HL-60/S4 treated with retinoic acid at 250 ng/mL for 4 days and 3 days (cell line): ENCODE results near the gene DMBX1.

Experiments
- in situ Hi-C: fragments of 300-500 bp; cut with MboI; formaldehyde crosslinking; loops from 2 replicates; pipeline ENCODE4 v1.7.0; 2022; ENCODE audit warnings: low sequenced_read_pairs

DMBX1 gene

DNA sequence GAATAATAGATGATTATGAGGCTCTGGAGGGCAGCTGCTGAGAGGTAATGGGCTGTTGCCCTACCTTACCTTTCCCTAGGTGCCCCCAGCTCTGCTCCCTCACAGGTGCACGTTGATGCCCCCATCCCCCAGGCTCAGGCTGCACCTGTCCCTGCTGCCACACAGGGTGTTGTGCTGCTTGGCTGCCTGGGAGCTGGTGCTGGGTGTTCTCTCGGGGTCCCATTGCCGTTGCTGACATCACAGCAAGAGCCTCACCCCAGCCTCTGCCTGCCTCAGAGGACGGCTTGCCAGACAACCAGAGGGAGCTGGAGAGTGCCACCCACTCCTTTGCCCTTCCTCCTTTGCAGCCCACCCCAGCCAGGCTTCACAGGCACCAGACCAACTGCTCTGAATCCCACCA, 31.4 kb upstream of the DMBX1 start:
- in situ Hi-C loops, result no loop called here

DNA sequence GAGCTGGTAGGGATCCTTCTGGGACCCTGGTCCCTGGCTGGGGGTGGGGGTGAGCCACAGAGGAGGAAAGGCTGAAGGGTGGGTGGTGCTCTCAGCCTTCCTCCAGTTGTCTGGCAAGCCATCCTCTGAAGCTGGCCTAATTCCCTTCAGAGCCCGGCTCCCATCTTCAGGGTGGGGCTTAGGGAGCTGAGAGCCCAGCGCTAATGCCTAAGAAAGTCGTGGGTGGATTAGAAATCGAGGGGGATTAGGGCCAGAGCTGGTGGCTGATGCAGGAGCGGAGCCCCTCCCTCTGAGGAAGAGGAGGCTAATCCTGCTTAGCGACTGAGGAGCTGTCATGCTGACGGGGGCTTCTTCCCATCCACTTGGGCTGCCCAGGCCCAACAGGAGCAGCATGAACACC, 30.8 kb upstream of the DMBX1 start:
- in situ Hi-C loops, result no loop called here

DNA sequence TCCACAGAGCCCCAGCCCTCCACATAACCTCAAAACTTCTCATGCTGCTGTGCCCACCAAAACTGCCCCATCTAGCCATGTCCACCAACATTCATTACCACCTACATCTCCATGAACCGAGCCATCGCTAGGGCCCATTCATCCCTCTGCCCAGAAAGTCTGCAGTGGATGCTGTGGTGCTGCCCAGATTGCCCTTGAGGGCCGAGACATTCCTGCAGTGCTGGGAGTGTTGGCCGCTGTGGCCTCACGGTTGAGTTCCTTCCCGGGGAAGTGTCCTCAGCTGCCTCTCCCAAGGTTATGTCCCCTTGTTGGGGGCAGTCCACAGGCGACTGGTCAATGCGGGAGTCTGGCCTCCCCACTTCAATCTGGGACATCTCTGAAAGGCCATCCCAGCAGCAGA, 30.3 kb upstream of the DMBX1 start:
- in situ Hi-C loops, result no loop called here

DNA sequence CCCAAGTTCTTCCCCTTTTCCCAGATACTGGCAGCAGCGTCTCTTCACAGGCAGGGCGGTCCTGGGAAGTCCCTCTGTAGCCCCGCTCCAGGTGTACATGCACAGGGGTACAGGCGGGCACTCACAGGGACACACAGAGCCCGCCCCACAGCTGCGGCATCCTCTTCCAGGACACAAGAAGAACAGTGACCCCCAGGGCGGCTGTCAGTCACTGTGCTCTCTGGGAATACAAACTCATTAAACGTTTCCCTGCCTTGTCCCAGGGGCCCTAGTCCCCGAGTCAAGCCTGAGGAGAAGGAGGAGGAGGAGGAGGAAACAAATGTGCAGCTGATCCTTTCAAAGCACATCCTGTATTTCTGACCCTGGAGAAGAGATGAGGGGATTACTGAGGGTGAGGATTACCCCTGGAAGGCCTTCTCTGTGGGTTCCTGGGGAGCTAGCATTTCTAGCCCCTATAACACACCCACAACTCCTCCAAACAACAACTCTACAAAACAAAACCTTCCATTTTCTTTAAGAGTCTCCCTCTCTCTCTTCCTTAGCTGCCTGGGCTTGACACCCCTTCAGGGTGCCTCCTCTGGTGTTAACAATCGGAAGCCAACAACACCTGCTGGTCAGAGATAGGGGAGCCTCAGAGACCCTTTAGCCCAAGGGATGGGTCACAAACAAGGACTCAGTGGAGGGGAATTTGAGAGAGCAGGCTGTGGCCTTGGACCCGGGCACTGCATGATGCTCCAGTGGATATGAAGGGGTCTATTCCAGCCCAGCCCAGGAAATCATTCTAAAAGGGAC, 28.4 kb upstream of the DMBX1 start:
- in situ Hi-C loops, result no loop called here

DNA sequence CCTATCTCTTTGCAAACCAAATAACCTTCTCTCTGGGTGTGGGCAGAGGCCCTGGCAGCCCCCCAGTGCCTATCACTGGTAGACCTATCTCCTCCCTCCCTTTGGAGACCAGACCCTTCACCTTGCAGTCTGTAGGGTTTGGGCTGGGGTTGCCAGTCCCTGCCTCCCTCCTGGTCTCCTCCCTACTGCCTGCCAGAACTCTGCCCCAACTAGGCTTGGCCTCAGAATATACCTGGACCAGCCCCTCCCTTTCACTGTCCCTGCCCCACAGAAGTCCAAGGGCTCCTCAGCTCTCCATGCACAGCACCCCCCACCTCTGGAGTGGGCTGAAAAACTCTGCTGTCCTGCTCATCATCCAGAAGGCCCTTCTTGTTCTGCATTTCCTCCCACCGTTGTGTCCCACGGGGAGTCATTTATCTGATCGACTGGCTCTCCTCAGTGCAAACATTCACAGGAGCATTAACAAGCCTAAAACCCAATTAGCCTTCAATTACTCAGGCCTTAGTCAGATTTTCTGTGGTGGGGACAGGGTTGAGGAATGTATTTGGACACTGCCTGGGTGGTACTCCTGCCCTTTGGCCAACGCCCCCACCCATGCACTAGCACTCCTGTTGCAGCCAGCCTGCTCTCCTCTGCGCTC, 27.7 kb upstream of the DMBX1 start:
- in situ Hi-C loops, result no loop called here

DNA sequence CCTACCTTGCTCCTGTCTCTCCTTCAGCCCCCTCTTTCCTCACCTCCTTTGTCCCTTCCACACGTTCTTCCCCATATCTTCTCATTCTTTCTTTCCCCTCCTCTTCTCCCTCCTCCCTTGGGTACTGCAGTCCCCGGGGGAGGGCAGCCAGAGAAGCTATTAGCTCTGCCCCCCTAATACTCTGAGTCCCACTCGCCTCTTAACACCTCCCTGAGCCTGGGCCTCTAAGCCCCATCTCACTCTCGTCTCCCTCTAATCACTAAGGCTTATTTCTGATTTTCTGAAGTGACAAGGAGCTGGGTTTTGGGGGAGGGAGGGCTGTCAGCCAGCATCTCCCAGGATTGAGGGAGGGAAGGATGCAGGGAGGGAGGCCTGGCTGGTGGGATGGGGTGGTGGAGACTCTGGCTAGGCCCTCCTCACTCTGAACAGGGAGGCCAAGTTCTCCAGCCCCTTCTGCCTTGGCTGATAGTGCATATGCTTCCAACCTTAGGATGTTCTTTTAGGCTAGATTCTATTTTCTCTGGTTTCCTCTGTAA, 25.6 kb upstream of the DMBX1 start:
- in situ Hi-C loops, result no loop called here

DNA sequence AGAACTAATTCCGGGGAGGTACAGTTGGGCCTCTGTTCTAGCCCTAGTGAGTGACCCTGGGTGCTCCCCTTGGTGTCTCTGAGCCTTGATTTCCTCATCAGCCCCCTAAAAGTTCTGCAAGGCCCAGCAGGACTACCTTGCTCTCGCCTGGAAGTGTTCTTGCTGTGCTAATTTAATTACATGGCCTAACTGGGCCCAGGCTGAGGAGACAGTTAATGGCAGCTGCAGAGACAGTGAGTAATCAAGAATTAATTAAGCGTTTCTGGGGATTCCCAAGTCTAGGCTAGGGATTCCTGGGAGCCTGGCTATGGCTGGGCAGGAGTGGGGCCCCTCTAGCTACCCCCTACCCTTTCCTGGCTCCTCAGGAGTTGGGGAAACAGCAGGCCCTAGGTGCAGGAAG, 24.7 kb upstream of the DMBX1 start:
- in situ Hi-C loops, result no loop called here

DNA sequence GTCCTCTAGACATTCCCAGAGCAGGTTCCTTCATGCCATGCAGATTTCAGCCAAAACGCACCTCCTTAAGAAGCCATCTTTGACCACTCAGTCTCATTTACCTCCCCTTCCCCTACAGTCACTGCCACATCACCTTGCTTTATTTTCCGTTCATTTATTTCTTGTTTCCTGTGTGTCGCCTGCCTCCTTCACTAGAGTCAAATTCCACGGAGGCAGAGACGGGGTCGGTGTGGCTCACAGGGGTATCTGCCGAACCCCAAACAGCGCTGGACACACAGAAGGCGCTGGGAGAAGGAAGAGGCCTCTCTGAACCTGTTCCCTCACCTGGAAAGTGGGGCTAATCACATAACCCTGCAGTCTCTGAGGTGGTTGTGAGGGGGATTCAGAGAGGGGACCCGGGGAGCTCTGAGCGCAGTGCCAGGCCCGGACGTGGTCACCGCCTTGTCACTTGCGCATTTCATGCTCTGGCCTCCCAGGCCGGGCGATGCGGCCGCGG, 23.6 kb upstream of the DMBX1 start:
- in situ Hi-C loops, result no loop called here

DNA sequence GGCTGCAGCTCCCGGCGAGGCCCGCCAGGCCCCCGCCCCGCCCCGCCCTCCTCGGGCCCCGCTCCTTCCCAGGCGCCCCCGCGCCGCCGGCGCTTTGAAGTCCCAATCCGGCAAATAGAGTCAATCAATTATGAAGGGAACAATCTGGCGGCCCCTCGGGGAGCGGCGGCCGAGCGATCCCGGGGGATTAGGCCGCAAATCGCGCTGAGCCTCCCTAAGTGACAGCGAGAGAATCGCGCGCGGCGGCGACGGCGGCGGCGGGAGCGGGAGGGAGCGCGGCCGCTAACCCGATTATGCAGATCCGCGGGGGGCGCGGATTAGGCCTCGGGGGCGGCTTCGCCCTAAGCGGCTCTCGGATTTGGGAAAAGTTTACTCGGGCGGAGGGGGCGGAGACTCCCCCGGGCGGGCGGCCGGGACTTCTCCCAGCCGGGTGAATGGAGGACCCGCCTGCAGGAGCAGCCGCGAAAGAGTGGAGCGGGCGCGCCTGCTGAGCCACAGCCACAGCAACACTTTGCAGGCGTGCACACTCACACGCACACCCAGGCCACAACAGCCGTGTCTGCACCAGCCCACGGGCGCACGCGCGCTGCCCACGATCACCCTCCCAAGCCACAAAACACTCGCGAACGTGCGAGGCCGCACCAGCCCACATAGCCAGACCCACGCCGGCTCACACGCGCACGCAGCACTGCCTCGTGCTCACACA, 23.0 kb upstream of the DMBX1 start:
- in situ Hi-C loops, result no loop called here

DNA sequence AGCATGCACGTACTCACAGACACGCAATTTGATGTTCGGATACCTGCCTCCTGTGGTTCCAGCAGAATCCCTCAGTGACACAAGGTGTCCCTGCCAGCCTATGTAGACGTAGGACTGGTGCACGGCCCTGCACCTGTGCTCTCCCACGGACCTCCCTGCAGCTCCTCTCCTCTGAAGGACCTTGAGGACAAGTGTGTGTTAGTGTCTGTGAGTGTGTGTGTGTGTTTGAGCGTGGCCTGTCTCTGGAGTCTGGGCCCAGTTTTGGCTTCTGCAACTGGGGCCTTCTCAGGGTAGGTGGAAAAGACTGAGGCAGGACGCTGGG, 22.5 kb upstream of the DMBX1 start:
- in situ Hi-C loops, result no loop called here

DNA sequence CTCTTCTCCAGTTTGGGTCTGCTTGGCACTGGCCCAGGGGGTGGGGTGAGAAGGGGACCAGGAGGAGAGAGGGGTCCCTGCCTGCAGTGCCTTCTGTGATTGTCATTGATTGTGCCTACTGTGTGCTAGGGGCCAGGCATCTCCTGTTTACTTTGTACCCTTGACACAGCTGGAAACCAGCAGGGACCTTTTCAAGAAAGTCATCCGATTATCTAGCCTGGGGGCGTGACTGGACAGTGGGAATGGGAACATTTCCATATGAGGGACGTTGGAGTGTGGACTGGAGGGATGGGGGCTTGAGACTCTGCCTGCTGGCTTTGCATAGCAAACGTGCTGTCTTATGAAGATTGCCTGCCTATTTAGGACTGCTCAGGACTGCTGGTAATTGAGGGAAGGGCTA, 19.8 kb upstream of the DMBX1 start:
- in situ Hi-C loops, result no loop called here

DNA sequence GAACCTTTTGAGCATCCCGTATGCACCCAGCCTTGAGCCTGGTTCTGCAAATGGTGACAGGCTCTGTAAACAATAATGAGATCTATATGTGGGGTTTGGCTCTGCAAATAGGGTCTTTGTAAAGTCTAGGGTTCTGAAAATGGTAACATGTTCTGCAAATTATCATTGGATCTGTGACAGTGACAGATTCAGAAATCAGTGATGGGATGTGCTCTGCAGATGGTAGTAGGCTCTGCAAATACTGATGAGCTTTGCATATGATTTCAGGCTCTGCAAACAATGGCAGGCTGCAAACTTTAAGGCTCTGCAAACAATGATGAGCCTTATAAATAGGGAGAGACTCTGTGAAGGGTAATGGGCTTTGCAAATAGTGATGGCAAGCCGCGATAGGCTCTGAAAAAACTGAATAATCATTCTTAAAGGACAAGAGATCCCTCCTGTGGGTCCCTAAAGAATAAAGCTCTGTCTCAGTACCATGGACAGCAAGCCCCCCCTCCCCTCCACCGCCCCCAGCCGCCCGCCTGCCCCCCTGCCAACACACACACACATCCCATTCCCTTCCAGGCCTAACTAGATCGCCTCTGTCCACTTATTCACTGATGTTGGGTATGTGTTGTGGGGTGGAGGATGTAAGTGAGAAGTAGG, 17.7 kb upstream of the DMBX1 start:
- in situ Hi-C loops, result no loop called here

DNA sequence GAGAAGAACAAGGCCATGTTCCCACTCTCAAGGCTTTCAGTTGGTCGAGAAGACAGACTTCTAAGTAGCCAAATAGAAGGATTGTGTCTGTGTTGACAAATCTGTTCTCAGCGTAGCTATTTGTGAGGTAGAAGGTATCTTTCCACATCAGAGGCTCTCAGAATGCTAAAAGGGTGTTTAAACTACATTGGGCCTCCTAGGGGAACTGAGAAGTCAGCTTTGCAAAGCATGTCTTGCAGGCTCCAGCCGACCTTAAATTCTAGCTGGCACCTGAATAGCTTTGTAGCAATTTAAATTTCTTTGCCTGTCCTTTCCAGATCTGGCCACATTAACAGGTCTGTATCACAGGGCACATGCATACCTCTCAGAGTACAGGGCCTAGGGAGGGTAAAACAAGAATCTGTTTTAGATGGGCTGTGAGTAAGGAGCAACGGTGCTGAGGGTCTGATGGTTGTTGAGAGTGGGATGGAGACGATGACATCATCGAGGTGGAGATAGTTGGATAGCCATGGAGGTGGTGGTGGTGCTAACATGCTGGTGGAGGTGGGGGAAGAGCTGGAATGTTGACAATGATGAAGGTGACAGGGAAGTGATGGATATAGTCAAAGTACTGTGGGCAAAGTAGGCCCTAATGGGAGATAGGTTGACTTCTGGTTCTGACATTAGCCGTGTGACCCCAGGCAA, 17.0 kb upstream of the DMBX1 start:
- in situ Hi-C loops, result no loop called here

DNA sequence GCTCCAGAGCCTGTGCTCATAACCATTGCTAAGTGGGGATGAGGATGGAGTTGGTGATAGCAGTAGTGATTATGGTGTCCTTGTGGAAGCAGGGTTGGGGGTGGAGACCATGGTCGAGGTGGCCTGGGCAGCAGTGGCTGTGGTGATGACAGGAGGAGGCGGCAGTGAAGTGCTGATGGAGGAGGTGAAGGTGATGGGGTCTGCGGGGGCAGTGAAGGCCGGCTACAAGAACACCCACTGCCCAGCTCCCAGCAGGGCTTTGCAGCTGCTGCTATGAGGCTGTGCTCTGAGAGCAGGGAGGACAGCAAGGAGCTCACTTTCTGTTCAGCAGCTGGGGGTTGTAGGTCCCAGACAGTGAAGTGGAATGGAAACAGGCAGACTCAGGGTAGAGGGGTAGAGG, 15.6 kb upstream of the DMBX1 start:
- in situ Hi-C loops, result no loop called here

DNA sequence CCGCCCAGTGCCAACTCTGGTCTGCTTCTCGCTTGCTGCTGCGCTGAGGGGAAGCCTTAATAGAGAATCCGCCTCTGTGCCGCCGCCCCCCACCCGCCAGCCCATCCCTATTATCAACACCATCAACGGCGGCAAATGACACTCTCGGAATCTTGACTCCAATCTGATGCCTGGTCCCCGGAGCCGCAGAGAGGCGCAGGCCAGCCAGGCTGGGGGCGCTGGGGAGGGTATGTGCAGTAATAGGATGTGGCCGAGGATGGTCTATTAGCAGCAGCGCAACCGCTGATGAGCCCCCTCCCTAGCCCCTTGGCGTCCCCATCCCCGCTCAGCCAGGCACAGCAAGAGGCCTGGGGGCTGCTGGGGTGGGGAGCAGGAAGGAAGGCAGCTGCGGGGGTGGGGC, 15.1 kb upstream of the DMBX1 start:
- in situ Hi-C loops, result no loop called here

DNA sequence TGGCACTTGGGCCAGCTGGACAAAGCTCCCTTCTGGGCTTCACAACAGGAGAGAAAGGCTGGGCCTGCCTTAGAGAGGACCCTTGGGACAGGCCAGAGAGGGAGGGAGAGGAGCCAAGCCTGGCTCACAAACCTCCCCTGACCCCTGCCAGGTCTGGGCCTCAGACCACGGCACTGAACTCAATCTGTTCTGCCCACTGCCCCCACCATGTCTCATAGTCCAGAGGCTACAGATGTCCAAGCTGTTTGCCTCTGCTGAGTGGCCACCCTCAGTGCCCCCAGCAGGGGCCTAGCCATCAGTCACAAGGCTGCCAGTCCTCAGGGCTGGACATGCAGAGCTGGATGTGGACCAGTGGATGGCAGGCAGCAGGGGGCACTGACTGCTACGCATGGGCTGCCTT, 13.0 kb upstream of the DMBX1 start:
- in situ Hi-C loops, result no loop called here

DNA sequence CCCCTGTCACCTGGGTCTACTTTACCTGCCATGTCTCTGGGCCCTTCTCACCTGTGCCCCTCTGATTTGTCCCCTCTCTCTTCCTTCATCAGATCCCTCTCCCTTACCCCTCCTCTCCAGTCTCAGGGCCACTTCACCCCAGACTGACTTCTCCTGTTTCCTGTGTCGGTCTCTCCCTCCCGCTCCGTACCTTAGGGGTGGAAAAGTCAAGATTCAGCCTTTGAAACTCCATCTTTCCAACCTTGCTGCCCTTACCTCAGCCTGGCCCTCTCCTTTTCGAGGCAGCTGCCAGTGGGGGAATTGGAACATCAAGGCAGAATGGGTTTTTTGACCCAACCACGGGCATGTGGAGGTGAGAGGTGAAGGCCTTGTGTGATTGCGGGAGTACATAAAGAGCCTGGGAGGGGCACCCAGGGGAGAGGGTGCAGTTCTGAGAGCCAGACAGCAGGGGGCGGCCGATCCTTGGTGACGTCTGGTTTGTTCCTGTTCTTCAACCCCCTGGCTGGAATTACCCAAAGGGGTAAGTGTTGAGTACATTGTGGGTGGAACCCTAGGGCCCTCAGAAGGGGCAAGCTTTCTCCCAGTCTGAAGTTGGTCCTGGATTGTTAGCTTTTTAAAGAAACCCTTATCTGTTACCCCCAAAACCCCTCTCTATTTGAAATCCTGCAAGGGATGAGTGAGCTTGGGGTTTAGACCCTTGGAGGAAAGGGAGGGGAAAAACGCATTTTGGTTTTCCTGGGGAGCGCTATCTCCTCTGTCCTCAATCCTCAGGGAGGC, 12.3 kb upstream of the DMBX1 start:
- in situ Hi-C loops, result no loop called here

DNA sequence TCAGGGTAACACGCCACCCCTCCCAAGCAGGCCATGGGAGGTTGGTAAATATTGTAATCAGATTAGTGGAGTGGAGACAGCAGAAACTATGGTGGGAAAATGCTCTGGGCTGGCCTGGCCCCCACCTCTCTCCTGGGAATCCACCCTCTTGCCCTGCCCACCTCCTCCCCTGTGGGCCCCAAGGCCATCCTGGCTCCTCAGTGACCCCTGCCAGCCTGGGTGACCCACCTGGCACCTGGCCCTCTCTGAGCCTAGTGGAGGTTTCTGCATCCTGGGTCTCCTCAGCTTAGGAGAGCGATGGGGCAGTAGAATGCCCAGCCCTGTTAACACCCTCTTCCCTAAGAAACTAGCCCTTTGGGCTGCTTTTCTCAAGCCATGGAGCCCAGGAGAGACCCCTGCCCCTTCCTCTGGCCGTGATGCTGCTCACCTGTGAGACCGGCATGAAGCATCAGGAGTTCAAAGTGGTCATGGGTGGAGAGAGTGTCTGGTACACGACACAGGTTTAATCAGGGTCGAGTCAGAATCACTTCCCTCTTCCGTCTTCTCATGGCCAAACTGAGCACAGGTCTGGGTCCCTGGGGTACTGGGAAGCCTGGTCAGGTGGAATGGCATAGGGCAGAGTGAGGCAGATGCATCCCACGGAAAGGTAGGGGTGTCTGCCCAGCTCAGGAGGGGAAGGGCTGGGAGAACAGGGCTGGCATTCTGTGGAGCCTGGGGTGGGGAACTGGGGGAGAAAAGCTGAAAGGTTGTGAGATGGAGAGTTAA, 10.7 kb upstream of the DMBX1 start:
- in situ Hi-C loops, result no loop called here

DNA sequence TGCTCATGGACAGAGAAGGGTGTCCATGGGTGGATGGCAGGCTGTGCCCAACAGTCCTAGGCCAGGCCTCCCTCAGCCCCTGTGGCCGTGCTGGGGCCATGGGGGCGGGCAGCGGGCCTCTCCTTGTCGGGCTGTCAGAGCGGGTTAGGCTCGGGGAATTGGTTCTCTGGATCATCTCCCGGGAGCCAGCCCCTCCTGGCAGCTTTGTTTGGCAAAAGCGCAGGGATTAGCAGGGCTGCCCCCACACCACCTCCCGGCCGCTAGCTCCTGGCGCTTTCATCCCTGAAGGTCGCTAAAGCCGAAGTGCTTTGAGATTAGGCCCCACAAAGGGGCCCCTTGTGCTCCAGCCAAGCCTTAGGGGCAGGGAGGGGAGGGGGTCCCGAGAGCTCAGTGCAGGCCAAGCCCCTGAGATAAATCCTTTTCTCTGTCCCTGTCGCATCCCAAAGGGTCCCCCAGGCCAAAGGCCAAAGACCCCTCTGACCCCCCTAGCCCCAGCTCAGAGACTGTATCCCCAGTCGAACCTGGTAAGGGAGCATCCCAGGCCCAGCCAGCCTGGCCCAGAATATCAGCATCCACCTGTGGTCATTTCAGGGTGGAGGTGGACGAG, 9.8 kb upstream of the DMBX1 start:
- in situ Hi-C loops, result no loop called here
